H1 (cell line): ENCODE measurements around the gene UBN1. TPM values are rescaled to one million over a fixed set of nuclear protein-coding genes. Genes with fewer than 3 reads are reported as not detected.

Experiments
- CBX8 ChIP-seq: fragments of 300-800, 300-1000 bp; sonication (generic); IDR thresholded peaks from 2 replicates; pipeline ENCODE4 v1.7.1; 2016; ENCODE audit warnings: low read depth, low read length, borderline replicate concordance
- FOSL1 ChIP-seq: IDR thresholded peaks from 2 replicates; pipeline ENCODE4 v1.6.1; 2011; ENCODE audit warnings: mild to moderate bottlenecking, low read depth, low read length, moderate library complexity; ENCODE audit not compliant: insufficient read depth
- PHF8 ChIP-seq: fragments of 200-600 bp; sonication (generic); conservative IDR thresholded peaks from 2 replicates; pipeline ENCODE4 v1.7.1; 2012; ENCODE audit warnings: low read depth, mild to moderate bottlenecking, inconsistent platforms, low read length, moderate library complexity
- RNF2 ChIP-seq: fragments of 200-900, 300-1000 bp; sonication (generic); IDR thresholded peaks from 2 replicates; pipeline ENCODE4 v1.7.1; 2016; ENCODE audit warnings: borderline replicate concordance, low read depth, mild to moderate bottlenecking, antibody characterized with exemption, low read length; ENCODE audit not compliant: poor library complexity, severe bottlenecking; ENCODE audit errors: missing control alignments
- RXRA ChIP-seq: IDR thresholded peaks from 2 replicates; pipeline ENCODE4 v1.6.1; 2011; ENCODE audit warnings: low read depth, mild to moderate bottlenecking, low read length, moderate library complexity; ENCODE audit not compliant: insufficient read depth
- SIRT6 ChIP-seq: IDR thresholded peaks from one replicate; pipeline ENCODE4 v1.7.1; 2012; ENCODE audit warnings: low read length, inconsistent platforms
- SIX5 ChIP-seq: IDR thresholded peaks from 2 replicates; pipeline ENCODE4 v1.6.1; 2011; ENCODE audit warnings: mild to moderate bottlenecking, low read depth, low read length
- SP1 ChIP-seq: IDR thresholded peaks from 2 replicates; pipeline ENCODE4 v1.6.1; 2011; ENCODE audit warnings: low read depth, low read length
- TAF1 ChIP-seq: IDR thresholded peaks from 2 replicates; pipeline ENCODE4 v1.6.1; 2011; ENCODE audit warnings: mild to moderate bottlenecking, low read depth, low read length
- TAF7 ChIP-seq: optimal IDR thresholded peaks from 2 replicates; pipeline ENCODE3; 2011; ENCODE audit warnings: low read depth, mild to moderate bottlenecking, inconsistent platforms, low read length, moderate library complexity, borderline replicate concordance
- TBP ChIP-seq: IDR thresholded peaks from 2 replicates; pipeline ENCODE4 v1.6.1; 2011; ENCODE audit warnings: low read depth, low read length, improper control_type of control experiment
- polyA plus RNA-seq, 7 experiments: library from polyadenylated mRNA; depleted of rRNA in 3 of 7; stranded (reverse) in 5 of 7; unstranded in 2 of 7; fragments of >200 nt in 5 of 7; fragments of 200-250 nt in 2 of 7; gene quantifications; 1 replicate in 5 of 7; 2 replicates in 1 of 7; 4 replicates in 1 of 7; pipeline versions ENCODE4 v1.2.1 to v1.2.3, GENCODE V29; 2011 to 2013; ENCODE audit warnings: missing spikeins in 2 of 7, mixed read lengths in 2 of 7
- total RNA-seq: library from RNA; stranded (reverse); fragmentation: NEBNext Ultra II Directional; extraction: Animal tissue kit (Norgen Biotek cat#: 25700); gene quantifications from 2 replicates; pipeline ENCODE4 v1.2.1, GENCODE V29; 2021

UBN1 gene
- total and polyA plus RNA-seq, 2 of the 8 experiments (the other 6 are each of a cell fraction or from before 2014, with no cell fraction given), result 16.2 to 37.0 TPM

DNA sequence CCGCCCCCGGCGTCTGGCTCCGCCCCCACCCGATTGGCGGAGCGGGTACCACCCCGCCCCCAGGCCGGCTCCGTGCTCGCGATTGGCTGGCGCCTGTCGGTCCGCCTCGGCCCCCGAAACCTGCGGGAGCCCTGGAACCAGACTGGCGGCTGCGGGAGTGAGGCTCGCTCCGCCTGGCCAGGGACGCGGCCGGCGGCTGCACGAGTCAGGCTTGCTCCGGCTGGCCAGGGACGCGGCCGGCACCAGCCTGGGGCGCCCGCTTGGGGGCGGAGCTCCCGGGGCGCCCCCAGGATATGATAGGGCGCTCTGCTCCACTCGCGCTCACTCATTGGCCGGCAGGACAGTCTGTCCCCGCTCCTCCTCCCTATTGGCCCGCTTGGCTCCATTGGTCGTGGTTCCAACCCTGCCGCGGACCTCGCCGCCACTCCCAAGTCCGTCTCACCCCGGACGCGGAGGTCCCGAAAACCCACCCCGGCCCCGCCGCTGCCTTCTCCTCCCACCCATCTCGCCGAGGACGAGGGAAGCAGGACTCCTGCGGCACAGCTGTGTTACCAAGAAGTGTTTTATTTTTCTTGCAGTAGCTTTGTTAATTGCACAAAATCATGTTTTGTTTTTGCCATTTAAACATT, 44.5 kb upstream of the UBN1 start (continued):
- peak; percentile 38; the same call in 1 of the 2 replicates for TF ChIP-seq TBP
- TF ChIP-seq SIRT6, result no peak
- peak; percentile 97 for TF ChIP-seq SP1
- TF ChIP-seq RXRA, result no peak
- TF ChIP-seq FOSL1, result no peak
- TF ChIP-seq TAF1, result peak; percentile 63
- TF ChIP-seq SIX5, result no peak
- TF ChIP-seq PHF8, result no peak; the same call in 1 of the 2 replicates
- no peak for TF ChIP-seq CBX8
- no peak for TF ChIP-seq RNF2
- peak; percentile 29 for TF ChIP-seq TAF7
